ENCODE measurements around the gene BPI. TPM values are rescaled to one million over a fixed set of nuclear protein-coding genes. Genes with fewer than 3 reads are reported as not detected.

BPI gene
- total RNA-seq, 2 experiments from 2014 or later, result not detected

- Histone ChIP-seq H3K9me2 (ENCODE audit: insufficient read depth, low read length) (no peaks in the 10 kb centered on the region), H3K79me2 (ENCODE audit: insufficient read depth, low read depth, low read length) (no peaks in the 10 kb centered on the region), H3K4me2 (ENCODE audit: low read length) (no peak overlapping the region), H3K9me3 (ENCODE audit: low read length) (no peaks in the 10 kb centered on the region), H4K20me1 (ENCODE audit: insufficient read depth, low read length) (no peaks in the 10 kb centered on the region), H3K4me3 (ENCODE audit: low read depth, low read length, poor library complexity, severe bottlenecking) (no peak overlapping the region), H3K27ac (ENCODE audit: low read depth, low read length, poor library complexity, severe bottlenecking) (no peak overlapping the region), H3K4me1 (ENCODE audit: insufficient read depth, low read length, poor library complexity, severe bottlenecking) (no peaks in the 10 kb centered on the region), H3K36me3 (ENCODE audit: insufficient read depth, low read length) (no peaks in the 10 kb centered on the region), H2AFZ (ENCODE audit: low read length) (no peak overlapping the region)
- no peak for TF ChIP-seq CTCF (conservative IDR thresholded peaks at IDR 0.05; ENCODE audit: low read length)
- no peak for TF ChIP-seq EZH2phosphoT487 (IDR thresholded peaks at IDR 0.05; ENCODE audit: borderline replicate concordance, low read depth, low read length)
- ChIA-PET CTCF (ENCODE audit: unreplicated experiment) (no interaction called here), POLR2A (no interaction called here)
- no peak for DNase-seq (ENCODE audit: low spot score)
- BruUV-seq (replicated peaks), result no TSS peak
- intact Hi-C loops (cut with micrococcal nuclease; ENCODE audit: unreplicated experiment), result no loop called here
Observed at GRCh38 chr20:38262931-38263330, 41.0 kb upstream of the BPI start.

GRCh38 chr20:38266426-38266825 lies 37.5 kb upstream of the BPI start:
- no peak overlapping the region for H2AFZ ChIP-seq (ENCODE audit: low read length)
- DNase-seq (ENCODE audit: low spot score), result no peak
- POLR2A ChIA-PET, result no interaction called here
- H3K4me1 ChIP-seq (ENCODE audit: insufficient read depth, low read length, poor library complexity, severe bottlenecking), result no peaks in the 10 kb centered on the region
- H3K27ac ChIP-seq (ENCODE audit: low read depth, low read length, poor library complexity, severe bottlenecking), result no peak overlapping the region
- no peaks in the 10 kb centered on the region for H3K9me2 ChIP-seq (ENCODE audit: insufficient read depth, low read length)
- no peaks in the 10 kb centered on the region for H4K20me1 ChIP-seq (ENCODE audit: insufficient read depth, low read length)
- no peaks in the 10 kb centered on the region for H3K36me3 ChIP-seq (ENCODE audit: insufficient read depth, low read length)
- no TSS peak for BruUV-seq (replicated peaks)
- intact Hi-C loops (cut with micrococcal nuclease; ENCODE audit: unreplicated experiment), result no loop called here
- no peaks in the 10 kb centered on the region for H3K79me2 ChIP-seq (ENCODE audit: insufficient read depth, low read depth, low read length)
- H3K4me3 ChIP-seq (ENCODE audit: low read depth, low read length, poor library complexity, severe bottlenecking), result no peak overlapping the region
- H3K4me2 ChIP-seq (ENCODE audit: low read length), result no peak overlapping the region
- no peaks in the 10 kb centered on the region for H3K9me3 ChIP-seq (ENCODE audit: low read length)
- CTCF ChIA-PET (ENCODE audit: unreplicated experiment), result no interaction called here
- no peak for TF ChIP-seq CTCF (conservative IDR thresholded peaks at IDR 0.05; ENCODE audit: low read length)
- no peak for TF ChIP-seq EZH2phosphoT487 (IDR thresholded peaks at IDR 0.05; ENCODE audit: borderline replicate concordance, low read depth, low read length)

GRCh38 chr20:38267296-38267695 lies 36.7 kb upstream of the BPI start:
- BruUV-seq (replicated peaks), result no TSS peak
- Histone ChIP-seq H2AFZ (ENCODE audit: low read length) (no peak overlapping the region), H4K20me1 (ENCODE audit: insufficient read depth, low read length) (no peaks in the 10 kb centered on the region), H3K4me1 (ENCODE audit: insufficient read depth, low read length, poor library complexity, severe bottlenecking) (no peaks in the 10 kb centered on the region), H3K9me3 (ENCODE audit: low read length) (no peaks in the 10 kb centered on the region), H3K4me3 (ENCODE audit: low read depth, low read length, poor library complexity, severe bottlenecking) (no peak overlapping the region), H3K9me2 (ENCODE audit: insufficient read depth, low read length) (no peaks in the 10 kb centered on the region), H3K4me2 (ENCODE audit: low read length) (no peak overlapping the region), H3K27ac (ENCODE audit: low read depth, low read length, poor library complexity, severe bottlenecking) (no peak overlapping the region), H3K79me2 (ENCODE audit: insufficient read depth, low read depth, low read length) (no peaks in the 10 kb centered on the region), H3K36me3 (ENCODE audit: insufficient read depth, low read length) (no peaks in the 10 kb centered on the region)
- ChIA-PET POLR2A (no interaction called here), CTCF (ENCODE audit: unreplicated experiment) (no interaction called here)
- no peak for DNase-seq (ENCODE audit: low spot score)
- intact Hi-C loops (cut with micrococcal nuclease; ENCODE audit: unreplicated experiment), result no loop called here
- TF ChIP-seq CTCF (conservative IDR thresholded peaks at IDR 0.05; ENCODE audit: low read length), result no peak
- TF ChIP-seq EZH2phosphoT487 (IDR thresholded peaks at IDR 0.05; ENCODE audit: borderline replicate concordance, low read depth, low read length), result no peak

All from OCI-LY7 (cell line).